Measurements from ENCODE around the gene CALR3.

DNA sequence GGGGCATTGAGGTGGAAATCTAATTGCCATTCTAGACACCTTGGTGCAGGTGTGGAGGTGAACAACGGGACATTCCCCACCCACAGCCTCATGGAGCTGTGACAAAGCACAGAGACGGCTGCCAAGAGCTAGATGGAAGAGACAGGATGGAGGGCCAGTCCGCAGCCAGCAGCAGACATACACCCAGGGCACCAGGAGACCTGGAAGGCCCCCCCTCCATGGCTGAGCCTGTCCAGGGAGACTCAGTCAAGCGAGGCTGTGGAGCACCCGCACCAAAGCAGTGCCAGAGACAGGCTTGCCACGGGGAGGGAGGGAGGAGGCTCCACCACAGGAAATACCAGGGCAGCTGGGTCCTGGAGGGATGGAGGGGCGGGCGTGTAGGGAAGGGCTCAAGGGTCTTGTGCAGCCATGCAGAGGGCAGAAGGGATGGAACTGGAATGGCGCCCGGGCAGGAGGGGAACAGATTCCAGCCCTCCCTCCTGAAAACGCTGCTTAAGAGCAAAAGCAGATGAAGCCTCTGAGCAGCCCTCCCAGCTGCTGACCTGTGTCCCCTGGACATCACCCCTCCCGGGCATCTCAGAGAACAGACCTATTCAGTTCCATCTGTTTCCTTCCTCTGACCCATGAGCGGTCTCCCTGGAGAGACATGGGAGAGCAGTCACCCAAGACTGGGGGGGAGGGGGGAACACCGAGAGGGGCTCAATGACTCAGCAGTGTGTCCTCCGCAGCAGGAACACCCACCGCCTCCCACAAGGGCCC lies 38.6 kb downstream of the CALR3 start:
- TF ChIP-seq, protein P1, sequence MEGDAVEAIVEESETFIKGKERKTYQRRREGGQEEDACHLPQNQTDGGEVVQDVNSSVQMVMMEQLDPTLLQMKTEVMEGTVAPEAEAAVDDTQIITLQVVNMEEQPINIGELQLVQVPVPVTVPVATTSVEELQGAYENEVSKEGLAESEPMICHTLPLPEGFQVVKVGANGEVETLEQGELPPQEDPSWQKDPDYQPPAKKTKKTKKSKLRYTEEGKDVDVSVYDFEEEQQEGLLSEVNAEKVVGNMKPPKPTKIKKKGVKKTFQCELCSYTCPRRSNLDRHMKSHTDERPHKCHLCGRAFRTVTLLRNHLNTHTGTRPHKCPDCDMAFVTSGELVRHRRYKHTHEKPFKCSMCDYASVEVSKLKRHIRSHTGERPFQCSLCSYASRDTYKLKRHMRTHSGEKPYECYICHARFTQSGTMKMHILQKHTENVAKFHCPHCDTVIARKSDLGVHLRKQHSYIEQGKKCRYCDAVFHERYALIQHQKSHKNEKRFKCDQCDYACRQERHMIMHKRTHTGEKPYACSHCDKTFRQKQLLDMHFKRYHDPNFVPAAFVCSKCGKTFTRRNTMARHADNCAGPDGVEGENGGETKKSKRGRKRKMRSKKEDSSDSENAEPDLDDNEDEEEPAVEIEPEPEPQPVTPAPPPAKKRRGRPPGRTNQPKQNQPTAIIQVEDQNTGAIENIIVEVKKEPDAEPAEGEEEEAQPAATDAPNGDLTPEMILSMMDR (IDR thresholded peaks at IDR 0.05): no peak
- TF ChIP-seq POLR2A (IDR thresholded peaks at IDR 0.05) (no peak), POLR2AphosphoS5 (IDR thresholded peaks at IDR 0.05; ENCODE audit: insufficient read depth in 1 of 2, low read depth in 1 of 2) (peak in 1 of 2 donors; percentile 37)
